ENCODE data around the gene VWA3A. TPM values are rescaled to one million over a fixed set of nuclear protein-coding genes. Genes with fewer than 3 reads are reported as not detected.

The VWA3A gene
- total and polyA plus RNA-seq, 2 of the 4 experiments (the other 2 are of a cell fraction), result not detected

DNA sequence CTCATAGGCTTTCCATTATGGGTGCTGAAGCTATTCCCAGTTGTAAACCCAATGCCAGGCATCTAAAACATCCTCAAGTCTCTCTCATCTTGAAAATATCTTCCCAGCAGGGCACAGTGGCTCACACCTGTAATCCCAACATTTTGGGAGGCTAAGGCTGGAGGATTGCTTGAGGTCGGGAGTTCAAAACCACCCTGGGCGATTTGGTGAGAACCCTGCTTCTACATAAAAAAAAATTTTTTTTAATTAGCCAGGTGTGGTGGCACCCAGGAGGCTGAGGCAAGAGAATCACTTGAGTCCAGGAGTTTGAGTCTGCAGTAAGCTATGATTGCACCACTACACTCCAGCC, 100.7 kb downstream of the VWA3A start:
- Histone ChIP-seq H2AFZ (replicated peaks; ENCODE audit: low read length, poor library complexity) (no peak overlapping the region), H4K8ac (ENCODE audit: low read depth in 2 of 2, low read length in 2 of 2) (peak overlapping the region in 1 of 2 experiments; percentile 94; a peak in 3 of 4 replicates), H2AK5ac (ENCODE audit: low read depth, low read length) (peak overlapping the region; percentile 33; the same call in 1 of the 2 replicates), H3K56ac (ENCODE audit: extremely low read depth, insufficient read depth, low read length) (no peak overlapping the region), H4K5ac (ENCODE audit: low read depth, low read length) (no peak overlapping the region; the same call in 1 of the 2 replicates), H4K20me1 (ENCODE audit: insufficient read depth, low read length) (no peaks in the 10 kb centered on the region), H3K27ac (ENCODE audit: insufficient read depth, low read length) (no peak overlapping the region), H2BK5ac (ENCODE audit: low read depth, low read length, poor library complexity, severe bottlenecking) (no peak overlapping the region), H3K23ac (ENCODE audit: low read depth, low read length) (no peak overlapping the region), H2BK15ac (ENCODE audit: low read depth, low read length) (0 out of 3 replicates have a peak overlapping the region, but pooled peaks have one; percentile 5), H3K4me1 (ENCODE audit: control insufficient read depth, insufficient read depth, low read length) (peaks cover 4% of the 10 kb centered on the region; the same call in 1 of the 2 replicates), H2BK120ac (ENCODE audit: low read depth, low read length) (no peak overlapping the region; the same call in 1 of the 2 replicates), H3K36me3 (ENCODE audit: control insufficient read depth, insufficient read depth, low read length) (no peaks in the 10 kb centered on the region), H3K79me1 (ENCODE audit: low read depth in 1 of 2, low read length in 2 of 2) (peaks cover 0 to 3% of the 10 kb centered on the region in 2 experiments; a peak in 1 of 4 replicates), H3K4ac (ENCODE audit: low read depth, low read length) (0 out of 2 replicates have a peak overlapping the region, but pooled peaks have one; percentile 87), H3K9me1 (ENCODE audit: insufficient read depth, low read length) (peaks cover 7% of the 10 kb centered on the region; the same call in 1 of the 2 replicates), H4K91ac (ENCODE audit: insufficient read depth, low read depth, low read length) (no peak overlapping the region), H3K27me3 (ENCODE audit: control insufficient read depth, insufficient read depth, low read length) (no peaks in the 10 kb centered on the region), H3K18ac (ENCODE audit: low read depth, low read length) (no peak overlapping the region), H2BK20ac (ENCODE audit: low read depth, low read length) (peak overlapping the region; percentile 27; the same call in 1 of the 2 replicates), H3K9ac (ENCODE audit: low read depth, low read length) (no peak overlapping the region), H3K9me3 (ENCODE audit: control insufficient read depth, insufficient read depth, low read length) (no peaks in the 10 kb centered on the region), H3K14ac (replicated peaks; ENCODE audit: low read depth, low read length) (no peak overlapping the region), H3K4me2 (ENCODE audit: low read depth, low read length) (no peak overlapping the region), H3K4me3 (ENCODE audit: insufficient read depth, low read depth, low read length) (no peak overlapping the region), H2AK9ac (replicated peaks; ENCODE audit: low read depth, low read length, poor library complexity) (peak overlapping the region; percentile 47)
- CTCF ChIA-PET, result interaction anchor here (1.4 kb wide), 1 partner anchor 107 kb away, joined by 5 read pairs; no protein-coding TSS in a partner anchor
- no peak for DNase-seq
- POLR2A ChIA-PET (ENCODE audit: unreplicated experiment), result no interaction called here
- no peak for ATAC-seq (ENCODE audit: low read depth)
- WGBS, 2 experiments (ENCODE audit: extremely low coverage in 2 of 2, insufficient read length in 1 of 2), result no CpG with 5 or more reads among the region's 2 CpGs
- intact Hi-C loops (cut with micrococcal nuclease) (no loop called here), in situ Hi-C loops (cut with MboI; ENCODE audit: low sequenced_read_pairs) (no loop called here), dilution Hi-C loops (cut with HindIII; ENCODE audit: low sequenced_read_pairs, unreplicated experiment) (no loop called here)
- TF ChIP-seq POLR2A (IDR thresholded peaks at IDR 0.05; ENCODE audit: low read depth, low read length), result no peak
- no peak for TF ChIP-seq CHD1 (IDR thresholded peaks at IDR 0.05; ENCODE audit: low read depth, low read length)
- no peak for TF ChIP-seq MAZ (IDR thresholded peaks at IDR 0.05; ENCODE audit: borderline replicate concordance, low read depth, low read length)
- TF ChIP-seq MXI1 (IDR thresholded peaks at IDR 0.05; ENCODE audit: borderline replicate concordance, low read depth, low read length), result no peak
- TF ChIP-seq, protein P1, sequence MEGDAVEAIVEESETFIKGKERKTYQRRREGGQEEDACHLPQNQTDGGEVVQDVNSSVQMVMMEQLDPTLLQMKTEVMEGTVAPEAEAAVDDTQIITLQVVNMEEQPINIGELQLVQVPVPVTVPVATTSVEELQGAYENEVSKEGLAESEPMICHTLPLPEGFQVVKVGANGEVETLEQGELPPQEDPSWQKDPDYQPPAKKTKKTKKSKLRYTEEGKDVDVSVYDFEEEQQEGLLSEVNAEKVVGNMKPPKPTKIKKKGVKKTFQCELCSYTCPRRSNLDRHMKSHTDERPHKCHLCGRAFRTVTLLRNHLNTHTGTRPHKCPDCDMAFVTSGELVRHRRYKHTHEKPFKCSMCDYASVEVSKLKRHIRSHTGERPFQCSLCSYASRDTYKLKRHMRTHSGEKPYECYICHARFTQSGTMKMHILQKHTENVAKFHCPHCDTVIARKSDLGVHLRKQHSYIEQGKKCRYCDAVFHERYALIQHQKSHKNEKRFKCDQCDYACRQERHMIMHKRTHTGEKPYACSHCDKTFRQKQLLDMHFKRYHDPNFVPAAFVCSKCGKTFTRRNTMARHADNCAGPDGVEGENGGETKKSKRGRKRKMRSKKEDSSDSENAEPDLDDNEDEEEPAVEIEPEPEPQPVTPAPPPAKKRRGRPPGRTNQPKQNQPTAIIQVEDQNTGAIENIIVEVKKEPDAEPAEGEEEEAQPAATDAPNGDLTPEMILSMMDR (conservative IDR thresholded peaks at IDR 0.05; ENCODE audit: low read depth, low read length), result no peak
- no peak for TF ChIP-seq MAFK (IDR thresholded peaks at IDR 0.05; ENCODE audit: low read depth, low read length)
- TF ChIP-seq, protein P2, sequence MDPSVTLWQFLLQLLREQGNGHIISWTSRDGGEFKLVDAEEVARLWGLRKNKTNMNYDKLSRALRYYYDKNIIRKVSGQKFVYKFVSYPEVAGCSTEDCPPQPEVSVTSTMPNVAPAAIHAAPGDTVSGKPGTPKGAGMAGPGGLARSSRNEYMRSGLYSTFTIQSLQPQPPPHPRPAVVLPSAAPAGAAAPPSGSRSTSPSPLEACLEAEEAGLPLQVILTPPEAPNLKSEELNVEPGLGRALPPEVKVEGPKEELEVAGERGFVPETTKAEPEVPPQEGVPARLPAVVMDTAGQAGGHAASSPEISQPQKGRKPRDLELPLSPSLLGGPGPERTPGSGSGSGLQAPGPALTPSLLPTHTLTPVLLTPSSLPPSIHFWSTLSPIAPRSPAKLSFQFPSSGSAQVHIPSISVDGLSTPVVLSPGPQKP (IDR thresholded peaks at IDR 0.05; ENCODE audit: borderline replicate concordance, low read depth, low read length), result no peak
- no peak for TF ChIP-seq CEBPB (IDR thresholded peaks at IDR 0.05; ENCODE audit: low read depth, low read length)
- BruUV-seq (replicated peaks), result no TSS peak

Measured in IMR-90 (cell line).